NCI-H69 (cell line): ENCODE measurements around the gene SV2A.
"Not testable (repeated sequence)": the region's sequence is repeated elsewhere in the genome, so short reads cannot be mapped to it uniquely, and the experiment has no call there.

Source experiments
- DNase-seq: peaks from one replicate; lab custom pipeline; 2025; lab: John Stamatoyannopoulos, UW

Gene SV2A

GRCh38 chr1:149928401-149928724, 10.7 kb upstream of the SV2A start:
- DNase-seq: no peak

- DNase-seq: peak; percentile 98
These were observed 10.1 kb upstream of the SV2A start, which contains the start of gene SF3B4 for GRCh38 chr1:149927563-149928400. SF3B4 (minus strand) TSS chr1:149927803; CDS start chr1:149927759, 44 bp downstream.

- DNase-seq: no peak
These were observed 9.5 kb upstream of the SV2A start for GRCh38 chr1:149927056-149927562.

- no peak for DNase-seq
These were observed 8.7 kb upstream of the SV2A start for GRCh38 chr1:149926296-149926695.

- DNase-seq: no peak
These were observed 8.1 kb upstream of the SV2A start for GRCh38 chr1:149925751-149926150.

- DNase-seq: no peak
These were observed 7.7 kb upstream of the SV2A start for GRCh38 chr1:149925345-149925744.

GRCh38 chr1:149923626-149924025, 6.0 kb upstream of the SV2A start:
- DNase-seq: no peak

GRCh38 chr1:149916898-149917252, 769 bp downstream of the SV2A start:
- DNase-seq: no peak

- DNase-seq: no peak
These were observed 1.3 kb downstream of the SV2A start for GRCh38 chr1:149916193-149916897.

GRCh38 chr1:149915429-149916192, 2.0 kb downstream of the SV2A start:
- DNase-seq: no peak

GRCh38 chr1:149914545-149914944, 3.1 kb downstream of the SV2A start:
- no peak for DNase-seq

- DNase-seq: no peak
These were observed 11.0 kb downstream of the SV2A start for GRCh38 chr1:149906570-149907075.

GRCh38 chr1:149903836-149904491, 13.7 kb downstream of the SV2A start:
- peak; percentile 23 for DNase-seq

- peak; percentile 98 for DNase-seq
These were observed 18.0 kb downstream of the SV2A start, which contains the start of gene BOLA1 for GRCh38 chr1:149899460-149900284. BOLA1 (plus strand) TSS chr1:149899568; CDS start chr1:149900060, 492 bp downstream.

- no peak for DNase-seq
These were observed 21.1 kb downstream of the SV2A start for GRCh38 chr1:149896575-149896974.

GRCh38 chr1:149888999-149889289, 28.7 kb downstream of the SV2A start:
- DNase-seq: peak; percentile 68

- peak; percentile 94 for DNase-seq
These were observed 29.2 kb downstream of the SV2A start for GRCh38 chr1:149888247-149888998.

- DNase-seq: peak; percentile 99
These were observed 30.0 kb downstream of the SV2A start for GRCh38 chr1:149887456-149888246.

GRCh38 chr1:149887196-149887455, 30.5 kb downstream of the SV2A start:
- DNase-seq: not testable (repeated sequence)
